HG02970 (cell line): ENCODE results near the gene HK1.
"Not testable (repeated sequence)": the region's sequence is repeated elsewhere in the genome, so short reads cannot be mapped to it uniquely, and the experiment has no call there.

ENCODE experiments used
- ATAC-seq: cut with Tn5 transposase; IDR thresholded peaks from one replicate; pipeline ENCODE4 v1.9.1; 2021; ENCODE audit warnings: mild to moderate bottlenecking, moderate library complexity, moderate number of reproducible peaks; ENCODE audit not compliant: unreplicated experiment, low FRiP score

Gene HK1

DNA sequence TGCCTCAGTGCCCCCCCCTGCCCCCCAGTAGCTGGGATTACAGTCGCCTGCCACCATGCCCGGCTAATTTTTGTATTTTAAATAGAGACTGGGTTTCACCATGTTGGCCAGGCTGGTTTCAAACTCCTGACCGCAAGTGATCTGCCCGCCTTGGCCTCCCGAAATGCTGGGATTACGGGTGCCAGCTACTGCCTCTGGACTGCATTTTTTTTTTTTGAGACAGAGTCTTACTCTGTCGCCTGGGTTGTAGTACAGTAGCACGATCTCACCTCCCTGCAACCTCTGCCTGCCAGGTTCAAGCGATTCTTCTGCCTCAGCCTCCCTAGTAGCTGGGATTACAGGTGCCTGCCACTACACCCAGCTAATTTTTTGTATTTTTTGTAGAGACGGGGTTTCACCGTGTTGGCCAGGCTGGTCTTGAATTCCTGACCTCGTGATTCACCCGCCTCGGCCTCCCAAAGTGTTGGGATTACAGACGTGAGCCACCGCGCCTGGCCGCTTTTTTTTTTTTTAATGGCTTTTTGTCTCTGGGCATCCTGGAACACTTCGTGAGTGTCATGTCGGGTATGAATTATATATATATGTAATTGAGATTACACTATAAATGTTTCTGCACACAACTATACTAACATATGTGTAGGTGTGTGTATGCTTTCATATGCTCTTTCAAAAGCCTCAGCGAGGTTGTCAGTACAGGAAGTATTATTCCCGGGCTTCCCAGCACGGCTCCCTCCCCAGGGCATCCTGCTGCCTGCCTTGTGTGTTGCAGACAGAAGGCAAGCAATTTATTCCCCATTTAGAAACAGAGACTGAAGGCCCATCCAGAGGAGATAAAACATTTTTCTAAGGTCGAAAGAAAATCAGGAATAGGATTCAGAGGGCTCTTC, 47.6 kb downstream of the HK1 start:
- ATAC-seq, result not testable (repeated sequence)

DNA sequence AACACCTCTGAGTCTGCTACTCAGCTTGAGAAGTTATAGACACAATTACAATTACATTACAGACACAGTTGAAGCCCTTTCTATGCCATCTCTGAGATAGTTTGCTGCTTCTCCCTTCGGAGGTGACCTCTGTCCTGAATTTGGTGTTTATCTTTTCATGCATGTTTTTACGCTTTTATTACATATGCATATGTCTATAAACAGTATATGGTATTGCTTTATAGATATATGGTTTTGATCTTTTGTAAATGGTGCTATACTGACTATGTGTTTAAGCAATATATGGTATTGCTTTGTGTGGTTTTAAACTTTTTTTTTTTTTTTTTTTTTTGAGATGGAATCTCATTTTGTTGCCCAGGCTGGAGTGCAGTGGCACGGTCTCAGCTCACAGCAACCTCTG, 48.4 kb downstream of the HK1 start:
- no peak for ATAC-seq

DNA sequence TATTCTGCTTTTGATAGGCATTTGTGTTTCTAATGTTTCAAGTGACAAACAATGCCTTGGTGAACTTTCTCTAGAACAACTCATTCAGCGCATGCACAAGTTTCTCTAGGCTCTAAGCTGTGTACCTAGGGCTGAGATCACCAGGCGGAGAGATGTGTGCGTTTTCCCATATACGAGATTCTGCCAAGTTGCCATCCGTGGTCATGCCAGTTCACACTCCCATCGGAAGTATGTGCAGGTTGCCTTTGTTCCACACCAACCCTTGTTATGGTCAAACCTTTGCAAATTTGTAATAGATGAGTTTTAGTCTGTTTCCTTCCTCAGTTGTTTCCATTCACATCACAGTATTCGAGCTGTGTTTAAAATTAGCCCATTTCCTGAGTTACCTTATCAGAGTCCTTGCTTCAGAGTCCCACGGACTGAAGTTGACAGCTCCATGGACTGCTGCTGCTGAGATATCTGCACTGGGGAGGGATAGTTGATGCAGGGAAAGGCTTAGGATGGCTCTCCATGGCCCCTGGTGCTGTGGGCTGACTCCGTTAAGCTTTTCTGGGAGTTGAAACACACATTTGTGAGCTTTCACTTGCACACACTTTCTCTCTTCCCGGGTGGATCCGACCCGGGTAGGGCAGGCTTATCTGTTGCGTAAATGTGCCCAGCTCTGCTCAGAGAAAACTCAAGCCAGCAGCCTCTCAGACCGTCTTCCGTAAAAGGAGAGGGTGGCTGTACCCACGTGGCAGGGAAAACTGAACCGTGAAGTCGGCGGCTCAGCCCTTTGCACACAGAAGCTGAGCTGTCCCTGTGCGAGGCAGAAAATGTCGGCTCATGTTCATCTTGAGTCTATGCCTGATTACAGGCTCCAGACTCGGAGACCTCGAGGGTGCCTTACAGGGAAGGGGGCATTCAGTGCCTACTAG, 49.4 kb downstream of the HK1 start:
- no peak for ATAC-seq

DNA sequence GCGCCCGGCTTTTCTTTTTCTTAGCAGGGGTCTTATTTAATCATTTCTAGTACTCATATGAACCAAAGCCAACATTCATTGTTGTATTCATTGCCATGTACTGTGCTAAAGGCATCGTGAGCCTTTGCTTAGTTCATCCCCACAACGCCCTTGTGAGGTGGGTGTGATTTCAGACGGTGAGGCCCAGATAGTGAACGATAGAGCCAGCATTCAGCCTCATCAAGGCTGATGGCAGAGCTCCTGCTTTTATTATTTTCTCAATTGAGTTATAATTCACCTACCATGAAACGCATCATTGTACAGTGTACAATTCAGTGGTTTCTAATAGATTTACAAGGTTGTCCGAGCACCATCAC, 50.1 kb downstream of the HK1 start:
- ATAC-seq, result no peak

DNA sequence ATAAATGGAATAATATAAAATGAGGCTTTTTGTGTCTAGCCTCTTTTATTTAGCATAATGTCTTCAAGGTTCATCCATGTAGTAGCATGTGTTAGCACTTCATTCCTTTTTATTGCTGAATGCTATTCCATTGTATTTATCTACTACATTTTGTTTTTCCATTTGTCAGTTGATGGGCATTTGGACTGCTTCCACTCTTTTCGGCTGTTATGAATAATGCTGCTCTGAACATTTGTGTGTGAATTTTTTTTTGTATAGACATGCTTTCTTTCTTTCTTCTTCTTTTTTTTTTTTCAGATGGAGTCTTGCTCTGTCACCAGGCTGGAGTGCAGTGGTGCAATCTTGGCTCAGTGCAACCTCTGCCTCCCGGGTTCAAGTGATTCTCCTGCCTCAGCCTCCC, 50.6 kb downstream of the HK1 start:
- not testable (repeated sequence) for ATAC-seq

DNA sequence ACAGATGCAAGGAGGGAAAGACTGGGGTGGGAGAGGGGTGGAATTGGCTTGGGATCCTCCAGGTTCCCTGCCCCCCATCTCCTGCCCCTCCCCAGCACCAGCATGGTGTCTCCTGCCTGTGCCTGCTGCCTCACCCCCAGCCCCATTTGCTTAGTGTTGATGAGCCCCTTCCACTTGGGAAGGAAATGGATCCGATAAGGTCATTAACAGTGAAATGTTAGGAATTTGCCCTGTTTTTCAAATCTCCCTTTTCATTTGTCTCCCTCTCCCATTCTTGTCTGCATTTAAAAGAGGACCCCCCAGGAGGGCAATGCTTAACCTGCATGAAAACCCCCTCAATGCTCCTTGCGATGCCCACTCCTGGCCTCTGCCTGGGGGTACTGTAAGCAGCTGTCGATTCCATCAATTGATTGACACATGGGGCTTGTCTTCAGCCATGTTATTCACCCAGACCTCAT, 51.5 kb downstream of the HK1 start:
- no peak for ATAC-seq

DNA sequence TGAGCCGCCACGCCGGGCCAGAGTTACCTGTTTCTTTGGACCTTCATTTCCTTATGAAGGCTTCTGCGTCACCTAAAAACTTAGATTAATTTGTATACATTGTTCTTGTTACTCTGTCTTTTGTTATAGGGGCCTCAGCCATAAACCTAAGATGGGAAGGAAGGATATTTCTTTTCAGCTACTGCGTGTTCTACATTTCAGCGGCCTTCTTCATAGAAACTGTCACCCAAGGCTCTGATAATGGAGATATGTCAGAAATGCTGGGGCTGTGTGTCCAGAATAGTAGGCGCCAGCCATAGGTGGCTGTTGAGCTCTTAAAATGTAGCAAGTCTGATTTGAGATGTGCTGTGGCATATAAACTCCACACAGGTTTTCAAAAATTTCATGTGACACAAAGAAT, 52.9 kb downstream of the HK1 start:
- no peak for ATAC-seq

DNA sequence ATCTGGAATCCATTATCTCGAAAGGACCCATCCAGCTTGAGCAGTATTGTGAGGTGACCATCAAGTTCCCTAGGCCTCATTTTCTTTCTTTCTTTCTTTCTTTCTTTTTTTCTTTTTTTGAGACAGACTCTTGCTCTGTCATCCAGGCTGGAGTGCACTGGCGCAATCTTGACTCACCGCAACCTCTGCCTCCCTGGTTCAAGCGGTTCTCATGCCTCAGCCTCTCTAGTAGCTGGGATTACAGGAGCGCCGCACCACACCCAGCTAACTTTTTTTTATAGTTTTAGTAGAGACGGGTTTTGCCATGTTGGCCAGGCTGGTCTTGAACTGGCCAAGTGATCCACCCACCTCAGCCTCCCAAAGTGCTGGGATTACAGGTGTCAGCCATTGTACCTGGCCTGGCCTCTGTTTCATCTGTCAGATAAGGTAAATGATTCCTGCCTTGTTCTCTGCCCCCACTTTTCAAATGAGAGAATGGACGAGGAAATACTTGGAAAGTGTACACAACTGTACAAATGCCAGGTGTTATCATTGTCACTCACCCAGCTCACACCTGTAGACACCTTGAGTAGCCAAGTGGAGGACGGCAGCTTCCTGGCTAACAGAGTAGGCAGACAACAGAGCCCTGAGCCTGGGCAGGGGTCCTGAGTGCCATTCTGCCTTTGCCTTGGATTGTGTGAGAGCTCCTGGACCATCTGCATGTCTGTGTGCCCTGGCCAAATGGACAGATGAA, 54.1 kb downstream of the HK1 start:
- no peak for ATAC-seq

DNA sequence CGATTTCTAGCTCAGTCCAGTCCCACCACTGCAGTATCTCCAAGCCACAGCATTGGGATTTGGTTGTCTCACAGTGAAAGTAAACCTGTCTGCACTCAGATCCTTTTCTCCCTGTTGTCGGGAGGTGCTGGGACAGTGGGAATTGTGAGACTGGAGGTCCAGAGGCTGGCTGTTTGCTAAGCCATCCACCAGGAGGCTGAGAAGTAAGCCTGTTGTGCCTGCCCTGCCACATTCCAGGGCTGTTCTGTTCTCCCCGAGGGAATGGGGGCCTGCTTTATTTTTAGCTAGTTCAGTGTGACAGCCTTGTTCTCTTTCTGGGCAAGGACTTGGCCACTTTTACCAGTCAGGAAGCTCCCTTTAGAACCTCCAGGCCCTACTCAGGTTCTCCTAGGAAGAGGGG, 54.9 kb downstream of the HK1 start:
- ATAC-seq, result no peak

DNA sequence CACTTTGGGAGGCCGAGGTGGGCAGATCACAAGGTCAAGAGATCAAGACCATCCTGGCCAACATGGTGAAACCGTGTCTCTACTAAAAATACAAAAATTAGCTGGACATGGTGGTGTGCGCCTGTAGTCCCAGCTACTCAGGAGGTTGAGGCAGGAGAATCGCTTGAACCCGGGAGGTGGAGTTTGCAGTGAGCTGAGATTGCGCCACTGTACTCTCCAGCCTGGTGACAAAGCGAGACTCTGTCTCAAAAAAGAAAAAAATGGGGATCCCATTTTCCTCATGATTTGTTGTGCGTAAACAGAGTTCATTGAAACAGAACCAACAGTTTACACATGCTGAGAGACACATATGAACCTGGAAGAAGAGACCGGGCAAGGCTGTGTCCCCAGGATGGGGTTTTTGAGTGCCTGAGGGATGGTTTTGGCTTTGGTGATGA, 55.6 kb downstream of the HK1 start:
- ATAC-seq, result not testable (repeated sequence)

DNA sequence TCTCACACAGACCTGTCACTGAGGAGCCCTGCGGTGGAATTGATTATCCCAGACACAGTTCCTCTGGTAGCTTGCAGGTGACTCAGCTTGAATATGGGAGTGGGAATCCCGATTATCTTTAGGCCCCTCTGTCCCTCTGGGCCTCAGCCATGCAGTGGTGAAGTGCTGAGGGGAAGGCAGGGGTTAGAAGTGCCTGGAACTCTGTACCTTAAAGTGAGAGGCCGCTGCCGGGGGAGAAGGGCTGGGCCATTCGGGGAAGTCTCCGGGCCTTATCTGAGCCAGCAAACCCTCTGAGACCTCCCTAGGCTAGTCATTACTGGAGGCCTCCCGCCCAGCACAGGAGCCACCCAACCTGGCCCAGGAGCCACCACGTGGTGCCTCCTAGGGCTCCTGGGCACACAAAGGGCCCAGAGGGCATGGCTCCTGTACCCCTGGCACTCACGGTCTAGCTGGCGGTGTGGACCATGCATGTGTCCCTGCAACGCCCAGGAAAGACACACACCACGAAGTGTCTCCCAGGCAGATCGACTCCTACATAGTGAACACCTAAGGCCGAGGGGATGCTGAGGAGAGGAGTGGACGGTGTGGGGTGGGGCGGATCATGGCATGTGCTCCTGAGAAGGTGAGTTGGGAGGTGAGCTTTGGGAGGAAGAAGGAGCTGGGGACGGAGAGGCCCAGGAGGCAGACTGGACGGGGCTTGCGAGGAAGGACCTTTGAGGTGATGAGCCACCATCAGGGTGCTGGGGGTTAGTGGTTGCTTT, 56.2 kb downstream of the HK1 start:
- ATAC-seq, result no peak

DNA sequence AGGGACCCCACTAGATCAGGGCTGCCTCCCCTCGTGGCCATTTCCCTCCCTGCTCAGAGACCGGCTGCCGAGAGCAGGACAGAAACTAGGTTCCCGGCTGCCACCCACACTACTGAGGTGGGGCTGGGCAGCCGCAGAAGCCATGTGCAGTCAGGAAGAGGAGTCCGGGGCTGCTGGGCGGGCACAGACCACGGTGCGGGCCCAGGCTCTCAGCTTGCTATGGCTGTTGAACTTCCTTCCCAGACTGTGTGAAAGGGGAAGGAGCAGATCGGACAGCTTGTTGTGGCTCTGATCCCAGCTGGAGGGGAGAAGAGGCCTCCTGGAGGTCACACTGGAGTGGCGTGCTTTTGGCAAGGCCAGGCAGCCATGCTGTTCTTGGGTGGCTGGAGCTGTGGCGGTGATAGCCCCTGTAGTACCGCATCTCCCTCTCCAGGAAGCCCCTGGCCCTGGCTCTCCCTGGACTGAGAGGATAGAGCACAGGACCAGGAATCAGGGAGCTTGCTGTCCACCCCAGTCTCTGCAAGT, 56.8 kb downstream of the HK1 start:
- no peak for ATAC-seq

DNA sequence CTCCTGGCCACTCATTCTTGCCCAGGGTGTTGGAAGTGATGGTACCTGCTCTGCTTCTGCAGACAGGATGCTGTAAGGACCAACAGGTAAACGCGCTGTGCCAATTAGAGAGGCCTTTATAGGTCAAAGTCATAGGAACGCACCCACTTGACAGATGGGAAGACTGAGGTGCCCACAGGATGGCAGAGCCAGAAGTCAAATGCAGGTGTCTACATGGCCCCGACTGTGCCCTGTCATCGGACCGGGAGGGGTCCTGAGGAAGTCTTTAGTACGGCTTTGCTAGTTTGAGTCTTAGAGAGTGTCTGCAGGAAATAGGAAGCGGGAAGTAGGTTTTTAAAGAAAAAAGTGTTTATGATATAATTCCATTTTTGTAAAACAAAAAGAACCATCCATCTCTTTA, 57.3 kb downstream of the HK1 start:
- no peak for ATAC-seq

DNA sequence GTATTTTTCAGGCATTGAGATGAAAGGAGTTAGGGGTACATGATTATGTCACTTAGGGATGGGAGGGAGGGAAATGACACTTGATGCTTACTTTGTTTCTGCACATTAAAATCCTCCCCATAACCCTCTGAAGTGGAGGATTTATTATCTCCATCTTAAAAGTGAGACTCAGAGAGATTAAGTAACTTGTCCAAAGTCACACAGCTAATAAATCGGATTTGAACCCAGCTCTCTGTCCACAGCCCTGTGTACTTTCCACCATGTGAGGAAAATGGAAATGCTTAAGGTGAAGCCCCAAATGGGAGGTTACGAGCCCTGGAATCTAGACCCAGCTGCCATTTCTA, 58.6 kb downstream of the HK1 start:
- ATAC-seq, result no peak

DNA sequence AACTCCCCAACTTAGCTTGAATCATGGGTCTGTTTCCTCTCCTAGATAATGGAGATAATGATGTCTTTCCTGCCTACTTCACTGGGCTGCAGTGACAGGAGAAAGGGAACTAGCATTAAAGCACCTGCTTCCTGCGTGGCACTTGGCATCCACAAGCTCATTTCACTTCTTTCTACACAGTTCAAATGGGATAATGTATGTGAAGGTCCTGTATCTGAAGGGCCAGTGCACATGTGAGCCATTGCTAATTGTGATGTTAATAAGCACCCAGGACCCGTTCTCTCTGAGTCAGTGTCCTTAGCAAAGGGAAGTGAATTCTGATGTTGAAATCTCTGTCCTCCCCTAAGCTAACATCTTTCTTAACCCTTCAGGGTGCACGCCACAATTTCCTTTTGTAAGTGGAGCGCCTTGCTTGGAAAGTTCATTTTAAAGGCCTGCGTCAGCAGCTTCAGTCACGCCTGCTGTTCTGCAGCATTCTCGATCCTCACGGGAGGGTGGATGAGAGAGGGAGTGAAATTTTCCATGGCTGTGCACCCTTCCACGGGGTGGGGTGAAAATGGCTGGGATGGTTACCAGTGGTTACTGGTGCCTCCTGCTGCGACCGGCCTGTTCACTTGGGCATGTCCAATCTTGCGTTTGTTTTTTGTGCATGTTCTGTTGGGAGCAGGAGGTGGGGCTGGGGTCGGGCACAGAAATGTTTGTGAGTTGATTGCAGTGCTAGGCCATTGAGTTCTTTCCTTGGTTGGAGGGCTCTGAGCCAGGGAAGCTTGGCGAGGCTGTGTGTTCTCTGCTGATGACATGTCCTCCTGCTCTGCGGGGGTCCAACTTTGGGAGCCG, 59.2 kb downstream of the HK1 start:
- no peak for ATAC-seq

DNA sequence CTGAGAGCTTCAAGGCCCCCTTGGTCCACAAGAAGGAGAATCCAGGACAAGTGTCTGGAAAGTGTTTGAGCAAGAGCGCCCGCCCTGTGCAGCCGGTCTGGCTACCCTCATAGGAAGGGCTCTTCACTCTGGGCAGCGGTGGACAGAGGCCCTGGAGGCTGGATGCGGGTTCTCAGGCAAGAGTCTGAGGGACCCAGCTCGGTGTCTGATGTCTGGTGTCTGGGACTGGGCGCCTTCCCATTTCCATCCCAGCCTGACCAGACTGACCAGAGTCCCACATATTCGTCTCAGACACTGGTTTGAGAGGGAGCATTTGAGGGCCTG, 59.8 kb downstream of the HK1 start:
- no peak for ATAC-seq

DNA sequence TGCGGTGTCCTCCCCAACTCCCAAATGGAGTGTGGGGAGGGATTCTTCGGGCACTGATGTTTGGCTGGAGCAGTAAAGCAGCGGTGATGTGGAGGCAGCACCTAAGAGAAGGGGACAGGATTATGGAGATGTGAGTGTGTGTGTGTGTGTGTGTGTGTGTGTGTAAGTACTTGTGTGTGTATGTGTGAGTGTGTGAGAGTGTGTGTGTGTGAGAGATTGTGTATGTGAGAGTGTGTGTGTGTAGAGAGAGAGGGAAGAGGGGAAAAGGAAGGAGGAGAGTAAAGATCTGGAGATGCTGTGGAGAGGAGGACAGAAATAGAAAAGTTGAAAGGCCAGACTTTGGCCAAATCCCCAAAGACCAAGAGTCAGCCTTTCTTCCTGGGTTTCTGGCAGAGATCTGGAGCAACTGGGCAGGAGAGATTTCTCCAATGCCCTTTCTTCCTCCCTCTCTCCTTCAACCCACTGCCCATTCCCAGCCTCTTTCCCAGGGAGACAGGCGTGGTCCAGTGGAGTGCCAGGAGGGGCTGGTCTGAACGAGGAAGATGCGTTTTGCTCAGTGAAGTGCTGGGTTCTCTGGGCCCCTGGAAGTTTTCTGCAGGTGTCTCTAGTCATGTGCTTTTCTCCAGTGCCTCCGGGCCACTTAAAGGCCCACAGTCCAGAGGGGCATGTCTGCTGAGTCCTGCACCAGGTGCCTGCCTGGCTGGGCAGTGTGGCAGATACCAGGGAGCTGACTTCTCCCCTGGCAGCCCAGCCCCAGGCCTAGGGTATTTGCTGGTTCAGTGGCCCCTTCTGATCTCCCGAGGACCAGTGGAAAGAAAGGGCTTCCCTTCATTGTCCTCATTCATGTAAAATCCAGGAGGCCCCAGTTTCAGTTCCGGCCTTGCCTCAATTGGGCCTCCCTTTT, 60.5 kb downstream of the HK1 start:
- ATAC-seq, result no peak

DNA sequence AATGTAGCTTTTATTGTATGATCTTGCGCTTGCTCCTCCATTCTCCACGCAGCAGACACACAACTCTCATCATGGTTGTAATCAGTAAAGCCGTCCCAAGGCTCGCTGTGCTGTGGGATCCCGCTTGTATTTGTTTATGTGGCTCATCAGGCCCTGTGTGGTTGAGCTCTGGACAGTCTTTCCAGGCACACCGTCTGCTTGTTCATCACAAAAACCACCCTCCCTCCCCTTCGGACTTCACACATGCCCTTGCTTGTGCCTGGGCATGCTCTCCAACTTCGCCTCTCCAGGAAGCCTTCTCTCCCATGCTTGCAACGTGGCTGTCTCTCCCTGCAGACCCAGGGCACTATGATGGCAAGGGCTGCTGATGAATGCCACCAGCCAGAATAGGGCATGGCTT, 62.4 kb downstream of the HK1 start:
- ATAC-seq, result no peak
